AG09319 (cell line): ENCODE measurements around the gene MPZL1.

ENCODE experiments used
- DNase-seq: peaks from one replicate; pipeline ENCODE4 v3.0.0-alpha.2; 2010; ENCODE audit warnings: low read depth; ENCODE audit errors: extremely low read depth
- CTCF ChIP-seq: IDR thresholded peaks from 2 replicates; pipeline ENCODE4 v1.5.1; 2011; ENCODE audit warnings: low read depth, mild to moderate bottlenecking, inconsistent platforms, low read length, moderate library complexity

MPZL1 gene

DNA sequence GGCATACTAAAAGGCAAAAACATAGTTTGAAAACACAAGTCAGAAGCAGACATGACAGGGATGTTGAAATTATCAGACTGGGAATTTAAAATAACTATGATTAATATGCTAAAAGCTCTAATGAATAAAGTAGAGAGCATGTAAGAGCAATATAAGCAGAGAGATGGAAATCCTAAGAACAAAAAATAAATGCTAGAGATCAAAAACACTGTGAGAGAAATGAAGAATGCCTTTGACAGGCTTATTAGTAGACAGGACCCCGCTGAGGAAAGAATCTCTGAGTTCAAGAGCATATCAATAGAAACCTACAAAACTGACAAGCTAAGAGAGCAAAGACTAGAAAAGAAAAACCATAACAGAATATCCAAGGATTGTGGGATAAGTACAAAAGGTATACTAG, 93.9 kb downstream of the MPZL1 start:
- TF ChIP-seq CTCF = no peak
- DNase-seq = no peak

DNA sequence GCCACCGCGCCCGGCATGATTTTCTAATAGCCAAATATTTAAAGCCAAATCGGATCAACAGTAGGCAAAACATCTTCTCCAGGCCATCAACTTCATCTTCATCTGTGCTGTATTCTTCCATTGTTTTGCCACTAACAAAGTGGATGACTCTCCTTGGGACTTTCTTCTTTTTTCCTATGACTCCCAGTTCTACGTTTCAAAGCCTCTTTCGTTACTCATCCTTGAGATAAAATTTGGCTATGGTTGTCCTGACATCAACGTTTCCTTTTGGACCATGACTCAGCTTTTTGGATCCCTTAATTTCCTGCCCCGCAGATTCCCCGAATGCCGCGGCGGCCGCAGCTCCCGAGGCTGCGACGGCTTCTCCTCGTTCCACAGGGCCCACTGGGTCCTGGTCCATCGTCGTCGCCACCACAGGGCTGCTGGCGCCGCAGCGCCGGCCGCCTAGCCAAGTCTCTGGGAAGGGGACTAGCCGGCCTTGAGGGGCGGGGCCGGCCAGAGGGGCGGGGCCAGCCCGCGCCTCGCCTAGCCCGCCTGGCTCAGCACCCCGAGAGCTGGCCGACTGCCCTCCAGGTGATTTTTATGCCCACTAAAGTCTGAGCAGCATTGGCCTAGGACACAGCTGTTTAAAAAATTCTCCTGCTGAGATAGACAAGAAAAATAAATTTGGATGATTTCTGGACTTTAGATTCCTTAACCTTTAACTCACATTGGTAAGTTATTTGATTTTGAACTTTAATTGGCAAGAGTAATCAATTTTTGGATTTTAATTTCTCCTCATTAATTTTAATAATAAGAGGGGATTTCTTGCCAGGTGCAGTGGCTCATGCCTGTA, 98.3 kb downstream of the MPZL1 start:
- DNase-seq = peak; percentile 67

GRCh38 chr1:167820684-167821355, 99.0 kb downstream of the MPZL1 start:
- DNase-seq = no peak
- TF ChIP-seq CTCF = no peak

More for the DNA sequence above, 98.3 kb downstream of the MPZL1 start:
- no peak for TF ChIP-seq CTCF

DNA sequence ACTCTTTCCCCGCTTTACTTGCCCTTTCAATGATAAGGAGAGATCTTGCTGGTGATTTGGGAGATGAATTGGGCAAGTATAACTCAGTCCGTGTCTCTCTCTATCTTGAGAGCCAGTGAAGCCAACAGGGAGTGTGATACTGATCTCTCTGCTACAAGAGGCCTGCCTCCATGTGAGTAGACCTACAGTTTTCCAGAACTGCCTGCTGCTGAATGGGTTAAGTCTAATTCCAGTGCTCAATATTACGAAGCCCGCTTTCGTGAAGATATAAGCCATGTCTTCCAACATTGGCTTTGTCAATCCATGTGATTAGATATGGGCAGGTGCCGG, 99.5 kb downstream of the MPZL1 start:
- no peak for DNase-seq
- no peak for TF ChIP-seq CTCF

- no peak for TF ChIP-seq CTCF
- DNase-seq = no peak
Observed at GRCh38 chr1:167821969-167822685, 100.3 kb downstream of the MPZL1 start.

- TF ChIP-seq CTCF = no peak
- no peak for DNase-seq
Observed at GRCh38 chr1:167824163-167824794, 102.5 kb downstream of the MPZL1 start.
